Kidney (tissue), 14 donors: ENCODE results near the gene SMIM14. TPM values are rescaled to one million over a fixed set of nuclear protein-coding genes. Genes with fewer than 3 reads are reported as not detected.

Experiments
- DNase-seq, 5 donors: peaks; one replicate each; pipeline ENCODE4 v3.0.0-alpha.2; 2013 to 2020
- FAIRE-seq: peaks from 2 replicates; lab custom pipeline; 2012; peaks lifted over from hg19 to GRCh38; lab: Jason Lieb, UNC
- H3K27ac ChIP-seq, 2 donors: one replicate each; pipeline ENCODE4 v1.7.0; 2013; ENCODE audit warnings: low read depth in 2 of 2, low read length in 2 of 2, inconsistent platforms in 1 of 2
- H3K27me3 ChIP-seq: one replicate; pipeline ENCODE4 v1.7.1; 2013; ENCODE audit warnings: low read length, inconsistent platforms; ENCODE audit not compliant: control insufficient read depth, insufficient read depth
- H3K36me3 ChIP-seq, 3 donors: one replicate each; pipeline versions ENCODE4 v1.7.0 to v1.7.1; 2013; ENCODE audit warnings: low read length in 3 of 3, control low read depth in 1 of 3, inconsistent platforms in 1 of 3; ENCODE audit not compliant: insufficient read depth in 3 of 3, control insufficient read depth in 2 of 3
- H3K4me1 ChIP-seq, 3 donors: one replicate each; pipeline versions ENCODE4 v1.7.0 to v1.7.1; 2013; ENCODE audit warnings: low read length in 3 of 3, inconsistent platforms in 1 of 3, low read depth in 1 of 3; ENCODE audit not compliant: control insufficient read depth in 2 of 3, insufficient read depth in 2 of 3
- H3K4me3 ChIP-seq, 3 donors: one replicate each; pipeline versions ENCODE4 v1.7.0 to v1.8.1; 2013; ENCODE audit warnings: low read length in 3 of 3, control low read depth in 1 of 3, inconsistent platforms in 1 of 3
- H3K9ac ChIP-seq, 3 donors: one replicate each; pipeline versions ENCODE4 v1.7.0 to v1.7.1; 2013; ENCODE audit warnings: low read length in 3 of 3, control low read depth in 1 of 3, inconsistent platforms in 1 of 3
- H3K9me3 ChIP-seq, 3 donors: one replicate each; pipeline versions ENCODE4 v1.7.0 to v1.7.1; 2013; ENCODE audit warnings: low read length in 3 of 3, control low read depth in 1 of 3, inconsistent platforms in 1 of 3; ENCODE audit not compliant: control insufficient read depth in 2 of 3, insufficient read depth in 1 of 3
- intact Hi-C: fragments of 100-400 bp; cut with DNase I; formaldehyde crosslinking; loops from one replicate; pipeline ENCODE4 v1.11.1; 2022
- polyA plus RNA-seq: library from polyadenylated mRNA; stranded (reverse); fragments of 350-450 nt; fragmentation: Illumina TruSeq; extraction: RNeasy Lipid Tissue Mini Kit (QIAGEN cat#74804); gene quantifications from one replicate; pipeline ENCODE4 v1.2.3, GENCODE V29; 2014; ENCODE audit warnings: low read depth, low replicate concordance; ENCODE audit not compliant: insufficient read depth
- total RNA-seq: library from RNA; stranded (reverse); fragmentation: NEBNext Ultra II Directional; extraction: Animal tissue kit (Norgen Biotek cat#: 25700); gene quantifications from one replicate; pipeline ENCODE4 v1.2.1, GENCODE V29; 2021
- TF ChIP-seq, protein P1 (sequence below): IDR thresholded peaks from 3 replicates; pipeline ENCODE4 v1.5.1; 2012; ENCODE audit warnings: mild to moderate bottlenecking, moderate library complexity, borderline replicate concordance; ENCODE audit not compliant: insufficient read depth; ENCODE audit errors: extremely low read depth
- donor health status: control.
- donor health status: control.
- donor health status: control.
- donor health status: control.
- donor health status: control.
- donor health status: DM: yes; HTN: yes; CAD: no.
- donor health status: Normal renal cell carcinoma (clear cell type).

The SMIM14 gene
- total and polyA plus RNA-seq, 2 donors from 2014 or later, result 26.3 to 64.2 TPM

GRCh38 chr4:39621582-39621981 lies 17.1 kb downstream of the SMIM14 start:
- Histone ChIP-seq H3K4me3 (no peak overlapping the region), H3K4me1 (peaks cover 0 to 2% (median 0%) of the 10 kb centered on the region in 3 donors), H3K27ac (no peak overlapping the region), H3K9ac (no peak overlapping the region), H3K36me3 (no peaks in the 10 kb centered on the region), H3K27me3 (no peaks in the 10 kb centered on the region), H3K9me3 (no peaks in the 10 kb centered on the region)
- DNase-seq, result peak in 1 of 5 donors; percentile 79
- intact Hi-C loops, result no loop called here
- TF ChIP-seq, protein P1, sequence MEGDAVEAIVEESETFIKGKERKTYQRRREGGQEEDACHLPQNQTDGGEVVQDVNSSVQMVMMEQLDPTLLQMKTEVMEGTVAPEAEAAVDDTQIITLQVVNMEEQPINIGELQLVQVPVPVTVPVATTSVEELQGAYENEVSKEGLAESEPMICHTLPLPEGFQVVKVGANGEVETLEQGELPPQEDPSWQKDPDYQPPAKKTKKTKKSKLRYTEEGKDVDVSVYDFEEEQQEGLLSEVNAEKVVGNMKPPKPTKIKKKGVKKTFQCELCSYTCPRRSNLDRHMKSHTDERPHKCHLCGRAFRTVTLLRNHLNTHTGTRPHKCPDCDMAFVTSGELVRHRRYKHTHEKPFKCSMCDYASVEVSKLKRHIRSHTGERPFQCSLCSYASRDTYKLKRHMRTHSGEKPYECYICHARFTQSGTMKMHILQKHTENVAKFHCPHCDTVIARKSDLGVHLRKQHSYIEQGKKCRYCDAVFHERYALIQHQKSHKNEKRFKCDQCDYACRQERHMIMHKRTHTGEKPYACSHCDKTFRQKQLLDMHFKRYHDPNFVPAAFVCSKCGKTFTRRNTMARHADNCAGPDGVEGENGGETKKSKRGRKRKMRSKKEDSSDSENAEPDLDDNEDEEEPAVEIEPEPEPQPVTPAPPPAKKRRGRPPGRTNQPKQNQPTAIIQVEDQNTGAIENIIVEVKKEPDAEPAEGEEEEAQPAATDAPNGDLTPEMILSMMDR, result no peak
- no peak for FAIRE-seq

DNA sequence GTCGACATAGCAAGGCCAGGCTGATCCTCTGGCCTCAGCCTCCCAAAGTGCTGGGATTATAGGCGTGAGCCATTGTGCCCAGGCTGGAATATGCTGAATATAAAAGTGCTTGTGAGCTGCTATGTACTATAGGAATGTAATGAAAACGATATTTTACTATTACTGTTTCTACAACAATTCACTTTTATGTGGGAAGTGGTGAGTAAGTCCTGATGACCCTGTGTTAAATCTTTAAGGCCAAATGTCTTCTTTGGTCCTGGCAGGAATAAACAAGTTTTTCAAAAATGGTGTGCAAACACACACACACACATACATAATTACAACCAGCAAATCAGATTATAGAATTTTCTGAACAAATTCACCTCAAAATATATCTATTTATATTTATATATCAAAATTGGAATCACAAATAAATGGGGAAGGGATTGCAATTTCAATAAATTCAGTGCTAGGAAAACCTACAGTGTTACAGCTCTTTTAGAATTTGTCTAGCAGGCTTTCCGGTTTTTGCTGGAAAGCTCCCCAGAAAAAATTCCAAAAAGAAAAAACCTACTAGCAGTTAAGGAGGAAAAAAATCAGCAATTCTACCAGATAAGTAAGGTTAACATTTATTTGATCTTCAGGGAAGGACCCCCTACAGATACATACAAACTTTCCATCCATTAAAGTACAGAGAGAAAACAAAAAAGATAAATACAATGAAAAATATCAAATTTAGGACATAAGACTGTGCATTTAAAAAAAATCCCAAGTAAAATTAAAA lies 17.9 kb downstream of the SMIM14 start:
- Histone ChIP-seq H3K9me3 (no peaks in the 10 kb centered on the region), H3K27me3 (no peaks in the 10 kb centered on the region), H3K4me1 (peaks cover 0 to 2% (median 0%) of the 10 kb centered on the region in 3 donors), H3K4me3 (no peak overlapping the region), H3K27ac (no peak overlapping the region), H3K36me3 (no peaks in the 10 kb centered on the region), H3K9ac (no peak overlapping the region)
- intact Hi-C loops, result no loop called here
- DNase-seq (no peak), FAIRE-seq (no peak)
- TF ChIP-seq, protein P1, result no peak

DNA sequence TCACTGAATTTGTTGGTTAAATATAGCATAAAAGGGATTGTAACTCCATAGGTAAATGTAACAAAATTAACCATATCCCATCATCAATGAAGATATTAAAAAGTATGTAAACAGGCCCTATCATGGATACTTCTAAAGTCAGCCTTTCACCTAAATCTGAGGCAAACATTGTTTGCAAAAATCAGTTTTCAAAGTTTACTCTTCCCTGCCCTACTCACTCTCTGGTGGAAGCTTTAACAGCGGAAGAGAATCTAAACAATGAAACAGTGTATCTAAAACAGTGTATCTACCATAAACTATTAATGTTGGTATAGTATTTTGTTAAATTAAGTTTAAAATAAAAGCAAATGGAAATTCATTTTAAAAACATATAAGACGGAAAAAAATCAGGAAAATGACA lies 21.1 kb downstream of the SMIM14 start:
- FAIRE-seq (no peak), DNase-seq (no peak)
- no peaks in the 10 kb centered on the region for H3K36me3 ChIP-seq
- H3K4me1 ChIP-seq, result no peaks in the 10 kb centered on the region
- TF ChIP-seq, protein P1, result no peak
- no peak overlapping the region for H3K27ac ChIP-seq
- H3K9ac ChIP-seq, result no peak overlapping the region
- no peaks in the 10 kb centered on the region for H3K27me3 ChIP-seq
- intact Hi-C loops, result no loop called here
- no peak overlapping the region for H3K4me3 ChIP-seq
- no peaks in the 10 kb centered on the region for H3K9me3 ChIP-seq
